Upper lobe of left lung (tissue), 4 donors: Measurements from ENCODE around the gene PDLIM4.

Experiments used
- CTCF ChIP-seq, 6 experiments: fragments of 450-650 bp in 4 of 6; fragments of 200-600 bp in 2 of 6; sonication (generic) in 2 of 6; IDR thresholded peaks; one replicate each; pipeline ENCODE4 v1.5.1; 2016 to 2019; ENCODE audit warnings: antibody characterized with exemption in 6 of 6
- EP300 ChIP-seq, 4 donors: sonication (generic); formaldehyde crosslinking; IDR thresholded peaks; one replicate each; pipeline ENCODE4 v1.5.1; 2017; ENCODE audit warnings: antibody characterized with exemption in 4 of 4, control low read depth in 2 of 4

GRCh38 chr5:132297211-132297940, 39.9 kb downstream of the PDLIM4 start:
- TF ChIP-seq CTCF (IDR thresholded peaks at IDR 0.05) (no peak), EP300 (IDR thresholded peaks at IDR 0.05) (no peak)
